ENCODE measurements around the gene MXRA8.
"Not testable (repeated sequence)": the region's sequence is repeated elsewhere in the genome, so short reads cannot be mapped to it uniquely, and the experiment has no call there.

MXRA8 gene

GRCh38 chr1:1318777-1319645, 39.3 kb downstream of the MXRA8 start:
- no peak for DNase-seq

DNA sequence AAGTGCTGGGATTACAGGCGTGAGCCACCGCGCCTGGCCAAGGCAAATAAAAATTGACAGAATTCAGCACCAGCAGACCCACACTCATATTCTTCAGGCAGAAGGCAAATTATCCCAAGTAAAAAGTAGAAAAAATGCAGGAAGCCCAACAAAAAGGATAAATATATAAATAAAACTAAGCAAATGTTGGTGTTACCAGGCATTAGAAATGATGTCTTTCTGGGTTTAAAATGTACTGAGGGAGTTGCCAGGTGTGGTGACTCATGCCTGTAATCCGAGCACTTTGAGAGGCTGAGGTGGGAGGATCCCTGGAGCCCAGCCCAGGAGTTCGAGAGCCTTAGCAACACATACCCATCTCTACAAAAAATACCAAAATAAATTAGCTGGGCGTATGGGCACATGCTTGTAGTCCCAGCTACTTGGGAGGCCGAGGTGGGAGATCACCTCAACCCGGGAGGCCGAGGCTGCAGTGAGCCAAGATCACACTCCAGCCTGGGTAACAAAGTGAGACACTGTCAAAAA, 40.2 kb downstream of the MXRA8 start:
- no peak for DNase-seq

- DNase-seq = no peak
These were observed 40.9 kb downstream of the MXRA8 start for GRCh38 chr1:1317420-1317819.

- not testable (repeated sequence) for DNase-seq
These were observed 42.2 kb downstream of the MXRA8 start for GRCh38 chr1:1316199-1316598.

DNA sequence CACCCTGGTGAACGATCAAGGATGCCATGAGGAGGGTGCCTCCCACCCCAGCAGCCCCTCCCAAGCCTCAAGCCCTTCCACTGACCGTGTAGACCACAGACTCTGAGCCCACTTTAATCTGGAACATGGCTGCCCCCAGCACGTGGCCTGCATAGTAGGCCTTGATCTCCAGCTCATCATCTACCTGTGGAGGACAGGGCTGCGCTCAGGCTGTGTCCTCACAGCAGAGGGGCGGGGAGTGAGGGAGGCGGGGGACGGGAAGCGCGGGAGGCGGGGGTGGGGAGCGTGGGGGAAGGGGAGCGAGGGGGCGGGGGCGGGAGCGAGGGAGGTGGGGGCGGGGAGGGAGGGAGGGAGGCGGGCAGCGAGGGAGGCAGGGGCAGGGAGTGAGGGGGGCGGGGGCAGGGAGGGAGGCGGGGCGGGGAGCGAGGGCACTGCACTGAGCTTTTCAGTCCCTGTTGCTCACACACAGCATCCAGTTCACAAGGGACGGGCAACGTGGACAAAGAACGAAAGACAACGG, 42.9 kb downstream of the MXRA8 start:
- DNase-seq = no peak

GRCh38 chr1:1314678-1315335, 43.5 kb downstream of the MXRA8 start:
- no peak for DNase-seq

GRCh38 chr1:1314237-1314586, 44.1 kb downstream of the MXRA8 start:
- no peak for DNase-seq

GRCh38 chr1:1313500-1314236, 44.7 kb downstream of the MXRA8 start:
- DNase-seq = no peak

GRCh38 chr1:1312450-1313314, 45.7 kb downstream of the MXRA8 start:
- no peak for DNase-seq

GRCh38 chr1:1311107-1312104, 46.9 kb downstream of the MXRA8 start:
- no peak for DNase-seq

DNA sequence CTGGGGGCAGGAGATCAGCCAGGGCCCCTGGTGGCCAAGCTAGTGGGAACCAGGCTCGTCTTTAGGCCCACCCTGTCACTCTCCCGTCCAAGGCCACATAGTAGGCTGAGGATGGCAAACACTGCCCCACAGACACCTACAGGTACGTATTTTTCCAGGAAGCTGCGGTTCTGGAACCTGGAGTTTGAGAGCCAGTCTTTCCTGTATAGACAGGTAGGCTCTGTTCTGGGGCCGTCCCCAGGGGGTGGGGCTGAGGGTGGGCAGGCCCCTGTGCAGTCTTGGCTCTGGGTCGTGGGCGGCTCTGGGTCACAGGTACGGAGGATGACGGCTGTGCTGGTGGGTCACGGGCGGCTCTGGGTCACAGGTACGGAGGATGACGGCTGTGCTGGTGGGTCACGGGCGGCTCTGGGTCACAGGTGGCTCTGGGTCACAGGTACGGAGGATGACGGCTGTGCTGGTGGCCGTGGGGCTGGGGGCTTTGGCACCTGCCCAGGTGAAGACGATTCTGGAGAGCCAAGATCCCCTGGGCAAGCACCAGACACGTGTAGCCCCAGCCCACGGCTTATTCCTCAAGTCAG, 47.8 kb downstream of the MXRA8 start:
- DNase-seq = no peak

GRCh38 chr1:1310109-1310385, 48.3 kb downstream of the MXRA8 start:
- DNase-seq = no peak

DNA sequence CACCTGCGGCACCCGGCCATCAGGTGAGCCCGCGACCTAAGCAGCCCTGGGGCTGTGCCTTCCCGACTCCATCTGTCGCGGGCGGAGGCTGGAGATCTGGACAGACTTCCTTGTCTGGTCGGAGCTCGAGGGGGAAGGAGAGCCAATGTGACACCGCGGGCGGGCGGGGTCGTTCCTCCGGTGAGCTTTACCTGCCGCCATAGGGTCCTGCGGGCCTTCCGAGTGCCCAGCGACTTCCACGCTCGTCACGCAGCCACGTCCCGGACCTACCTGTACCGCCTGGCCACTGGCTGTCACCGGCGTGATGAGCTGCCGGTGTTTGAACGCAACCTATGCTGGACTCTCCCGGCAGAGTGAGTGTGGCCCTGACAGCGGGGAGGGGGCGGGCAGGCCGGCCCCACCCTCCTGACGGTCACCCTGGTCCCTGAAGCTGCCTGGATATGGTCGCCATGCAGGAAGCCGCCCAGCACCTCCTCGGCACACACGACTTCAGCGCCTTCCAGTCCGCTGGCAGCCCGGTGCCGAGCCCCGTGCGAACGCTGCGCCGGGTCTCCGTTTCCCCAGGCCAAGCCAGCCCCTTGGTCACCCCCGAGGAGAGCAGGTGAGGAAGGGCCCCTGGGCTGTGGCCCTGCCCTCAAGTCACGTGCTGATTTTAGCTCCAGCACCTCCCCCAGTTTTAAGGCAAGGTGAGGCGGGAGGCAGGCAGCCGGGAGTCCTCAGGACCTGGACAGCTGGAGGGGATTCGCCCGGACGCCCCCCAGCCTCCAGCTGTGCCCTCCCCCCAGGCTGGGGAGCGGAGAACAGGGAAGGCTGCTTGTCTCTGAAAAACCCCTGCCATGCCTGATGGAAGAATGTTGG, 48.9 kb downstream of the MXRA8 start:
- DNase-seq = no peak

DNA sequence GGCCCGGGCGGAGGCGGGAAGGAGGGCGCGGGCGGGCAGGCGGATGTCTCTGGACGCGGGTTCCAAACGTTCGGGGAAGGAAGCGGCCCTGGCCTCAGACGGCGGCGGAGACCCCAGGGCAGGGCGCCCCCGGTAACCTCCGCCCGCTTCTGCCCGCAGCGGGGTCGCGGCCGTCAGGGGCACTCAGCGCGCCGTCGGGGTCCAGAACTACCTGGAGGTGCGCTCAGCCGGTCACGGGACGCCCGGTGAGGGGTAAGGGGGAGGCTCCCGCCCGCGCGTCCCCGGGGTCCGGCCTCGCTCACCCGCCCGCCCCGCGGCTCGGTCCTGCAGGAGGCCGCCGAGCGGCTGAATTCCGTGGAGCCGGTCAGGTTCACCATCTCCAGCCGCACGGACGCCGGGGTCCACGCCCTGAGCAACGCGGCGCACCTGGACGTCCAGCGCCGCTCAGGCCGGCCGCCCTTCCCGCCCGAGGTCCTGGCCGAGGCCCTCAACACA, 49.6 kb downstream of the MXRA8 start:
- peak; percentile 40 for DNase-seq

- peak; percentile 78 for DNase-seq
These were observed 50.2 kb downstream of the MXRA8 start, which contains the start of the genes ACAP3 and PUSL1 for GRCh38 chr1:1307923-1308755. ACAP3 (minus strand) TSS chr1:1307930; CDS start chr1:1307815, 115 bp downstream. PUSL1 (plus strand) TSS chr1:1308597; CDS start chr1:1308644, 47 bp downstream.

GRCh38 chr1:1307261-1307922, 51.0 kb downstream of the MXRA8 start:
- peak; percentile 37 for DNase-seq

DNA sequence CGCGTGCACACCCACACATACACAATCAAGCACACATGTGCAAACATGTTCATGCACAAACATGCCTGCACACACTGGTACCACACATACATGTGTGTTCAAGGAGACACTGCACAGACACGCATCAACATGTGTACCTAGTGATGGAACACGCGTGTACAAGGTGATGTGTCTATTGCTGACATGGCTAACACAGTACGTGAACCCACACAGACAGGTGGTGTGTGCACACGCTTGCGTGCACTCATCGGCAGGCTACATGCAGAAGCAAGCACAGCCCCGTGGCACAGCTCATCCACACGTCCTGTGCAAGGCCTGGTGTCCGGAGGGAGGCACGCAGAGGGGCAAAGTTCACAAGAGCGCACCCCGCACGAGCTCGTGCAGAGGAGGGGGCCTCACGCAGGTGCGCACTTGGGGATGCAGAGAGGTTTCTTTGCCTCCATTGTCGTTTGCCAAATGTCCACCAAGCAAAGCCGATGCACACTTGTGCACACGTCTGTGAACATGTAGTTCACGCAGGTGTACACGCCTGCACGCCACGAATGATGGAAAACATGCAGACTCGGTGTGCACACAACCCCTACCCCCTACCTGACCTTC, 51.6 kb downstream of the MXRA8 start:
- DNase-seq = no peak

Data from NCI-H146 (cell line).